Spinal cord (tissue), 10 donors: ENCODE results near the gene MRC2. TPM values are rescaled to one million over a fixed set of nuclear protein-coding genes. Genes with fewer than 3 reads are reported as not detected.

Experiments
- DNase-seq, 6 donors: peaks; one replicate each; pipeline versions ENCODE4 v3.0.0 to v3.0.0-alpha.2; 2013 to 2015; ENCODE audit warnings: low spot score in 6 of 6, low read depth in 4 of 6
- H3K27ac ChIP-seq: one replicate; pipeline ENCODE4 v1.5.1; 2013; ENCODE audit warnings: low read depth, low read length, control low read depth
- H3K27me3 ChIP-seq: one replicate; pipeline ENCODE4 v1.6.1; 2013; ENCODE audit warnings: low read length; ENCODE audit not compliant: control insufficient read depth, insufficient read depth
- H3K36me3 ChIP-seq: one replicate; pipeline ENCODE4 v1.6.1; 2013; ENCODE audit warnings: low read length; ENCODE audit not compliant: control insufficient read depth, insufficient read depth
- H3K4me1 ChIP-seq: one replicate; pipeline ENCODE4 v1.6.1; 2013; ENCODE audit warnings: low read length; ENCODE audit not compliant: control insufficient read depth, insufficient read depth
- H3K4me3 ChIP-seq: one replicate; pipeline ENCODE4 v1.5.1; 2013; ENCODE audit warnings: low read depth, low read length, control low read depth
- H3K9me3 ChIP-seq: one replicate; pipeline ENCODE4 v1.6.1; 2013; ENCODE audit warnings: low read length; ENCODE audit not compliant: control insufficient read depth, insufficient read depth
- whole genome bisulfite sequencing: methylation state at CpG from one replicate; pipeline ENCODE4 v1.1.5; 2013; ENCODE audit warnings: missing lambda C conversion rate; ENCODE audit not compliant: insufficient coverage; 5-methylcytosine and 5-hydroxymethylcytosine counted together
- polyA plus RNA-seq, 2 donors: library from polyadenylated mRNA; unstranded; fragments of 120-200 nt; gene quantifications; one replicate each; pipeline ENCODE4 v1.2.1, GENCODE V29; 2013; ENCODE audit not compliant: insufficient read length in 2 of 2
- total RNA-seq, 2 donors: library from RNA; depleted of rRNA in 1 of 2; stranded (reverse); fragments of 120-200 nt in 1 of 2; fragments of >200 nt in 1 of 2; gene quantifications; one replicate each; pipeline versions ENCODE4 v1.2.3 to v1.2.4, GENCODE V29; 2013 to 2014
- donor health status: healthy.

MRC2 gene
- total and polyA plus RNA-seq, 4 donors: 64.4 to 160 (median 79.7) TPM

DNA sequence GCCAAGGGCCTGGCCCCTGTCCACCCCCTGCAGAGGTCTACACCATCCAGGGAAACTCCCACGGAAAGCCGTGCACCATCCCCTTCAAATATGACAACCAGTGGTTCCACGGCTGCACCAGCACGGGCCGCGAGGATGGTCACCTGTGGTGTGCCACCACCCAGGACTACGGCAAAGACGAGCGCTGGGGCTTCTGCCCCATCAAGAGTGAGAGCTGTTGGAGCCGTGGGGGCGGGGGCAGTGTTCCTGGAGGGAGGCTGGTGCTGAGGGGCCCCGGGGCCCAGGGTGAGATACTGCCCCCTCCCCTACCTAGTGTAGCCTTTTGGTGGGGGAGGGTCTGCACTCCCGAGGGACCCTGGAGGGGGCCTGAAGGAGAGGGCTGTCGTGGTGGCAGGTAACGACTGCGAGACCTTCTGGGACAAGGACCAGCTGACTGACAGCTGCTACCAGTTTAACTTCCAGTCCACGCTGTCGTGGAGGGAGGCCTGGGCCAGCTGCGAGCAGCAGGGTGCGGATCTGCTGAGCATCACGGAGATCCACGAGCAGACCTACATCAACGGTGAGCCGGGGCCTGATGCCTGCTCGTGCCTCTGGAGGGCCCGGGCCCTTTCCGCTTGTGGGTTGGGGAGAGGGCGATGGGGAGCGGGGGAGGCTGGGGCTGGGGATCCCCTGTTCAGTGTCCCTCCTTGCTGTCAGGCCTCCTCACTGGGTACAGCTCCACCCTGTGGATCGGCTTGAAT, 38.8 kb downstream of the MRC2 start:
- DNase-seq: no peak
- H3K4me3 ChIP-seq: no peak overlapping the region
- 83% methylated on average over 24 of the region's 30 CpGs for WGBS
- H3K27me3 ChIP-seq: no peaks in the 10 kb centered on the region
- H3K4me1 ChIP-seq: peaks cover 11% of the 10 kb centered on the region
- no peak overlapping the region for H3K27ac ChIP-seq
- no peaks in the 10 kb centered on the region for H3K9me3 ChIP-seq
- peaks cover 40% of the 10 kb centered on the region for H3K36me3 ChIP-seq

- DNase-seq: no peak
- Histone ChIP-seq H3K4me3 (no peak overlapping the region), H3K27ac (no peak overlapping the region), H3K27me3 (no peaks in the 10 kb centered on the region), H3K36me3 (peaks cover 46% of the 10 kb centered on the region), H3K4me1 (peaks cover 13% of the 10 kb centered on the region), H3K9me3 (no peaks in the 10 kb centered on the region)
- WGBS: 92% methylated on average over 16 of the region's 40 CpGs
These were observed 39.5 kb downstream of the MRC2 start for GRCh38 chr17:62666801-62667591.

GRCh38 chr17:62668091-62668804, 40.8 kb downstream of the MRC2 start:
- Histone ChIP-seq H3K27ac (no peak overlapping the region), H3K27me3 (no peaks in the 10 kb centered on the region), H3K4me3 (no peak overlapping the region), H3K4me1 (peaks cover 16% of the 10 kb centered on the region), H3K36me3 (peaks cover 48% of the 10 kb centered on the region), H3K9me3 (no peaks in the 10 kb centered on the region)
- 81% methylated on average over 5 of the region's 10 CpGs for WGBS
- no peak for DNase-seq

- Histone ChIP-seq H3K27me3 (no peaks in the 10 kb centered on the region), H3K4me3 (no peak overlapping the region), H3K4me1 (peaks cover 34% of the 10 kb centered on the region), H3K9me3 (no peaks in the 10 kb centered on the region), H3K36me3 (peaks cover 48% of the 10 kb centered on the region), H3K27ac (no peak overlapping the region)
- DNase-seq: peak in 2 of 6 donors; percentile 60 to 91
- 54% methylated on average over 22 of the region's 24 CpGs for WGBS
These were observed 42.8 kb downstream of the MRC2 start for GRCh38 chr17:62670202-62670821.

- Histone ChIP-seq H3K27ac (no peak overlapping the region), H3K36me3 (peaks cover 41% of the 10 kb centered on the region), H3K4me1 (peaks cover 46% of the 10 kb centered on the region), H3K4me3 (no peak overlapping the region), H3K9me3 (no peaks in the 10 kb centered on the region), H3K27me3 (no peaks in the 10 kb centered on the region)
- no peak for DNase-seq
- 64% methylated on average over 14 of the region's 14 CpGs for WGBS
These were observed 44.1 kb downstream of the MRC2 start for GRCh38 chr17:62671553-62671952.

DNA sequence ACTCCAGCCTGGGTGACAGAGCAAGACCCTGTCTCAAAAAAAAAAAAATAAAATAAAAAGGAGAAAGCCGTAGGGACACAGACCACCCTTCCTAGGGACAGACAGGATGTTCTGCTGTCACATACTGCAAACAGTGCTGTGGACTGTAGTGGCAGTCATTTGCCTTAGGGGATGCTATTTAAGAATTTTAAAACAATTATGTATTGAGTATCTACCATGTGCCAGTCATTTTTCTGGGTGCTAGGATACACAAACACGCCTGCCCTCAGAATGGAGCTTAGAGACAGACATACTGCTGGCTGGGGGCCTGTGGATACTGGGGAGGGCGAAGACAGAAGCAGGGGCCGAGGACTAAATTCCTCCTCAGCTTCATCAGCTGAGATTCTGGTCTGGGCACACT, 45.5 kb downstream of the MRC2 start:
- H3K9me3 ChIP-seq: no peaks in the 10 kb centered on the region
- peaks cover 34% of the 10 kb centered on the region for H3K36me3 ChIP-seq
- no peak overlapping the region for H3K4me3 ChIP-seq
- 93% methylated on average over 3 of the region's 4 CpGs for WGBS
- peaks cover 56% of the 10 kb centered on the region for H3K4me1 ChIP-seq
- H3K27me3 ChIP-seq: no peaks in the 10 kb centered on the region
- DNase-seq: no peak
- no peak overlapping the region for H3K27ac ChIP-seq

DNA sequence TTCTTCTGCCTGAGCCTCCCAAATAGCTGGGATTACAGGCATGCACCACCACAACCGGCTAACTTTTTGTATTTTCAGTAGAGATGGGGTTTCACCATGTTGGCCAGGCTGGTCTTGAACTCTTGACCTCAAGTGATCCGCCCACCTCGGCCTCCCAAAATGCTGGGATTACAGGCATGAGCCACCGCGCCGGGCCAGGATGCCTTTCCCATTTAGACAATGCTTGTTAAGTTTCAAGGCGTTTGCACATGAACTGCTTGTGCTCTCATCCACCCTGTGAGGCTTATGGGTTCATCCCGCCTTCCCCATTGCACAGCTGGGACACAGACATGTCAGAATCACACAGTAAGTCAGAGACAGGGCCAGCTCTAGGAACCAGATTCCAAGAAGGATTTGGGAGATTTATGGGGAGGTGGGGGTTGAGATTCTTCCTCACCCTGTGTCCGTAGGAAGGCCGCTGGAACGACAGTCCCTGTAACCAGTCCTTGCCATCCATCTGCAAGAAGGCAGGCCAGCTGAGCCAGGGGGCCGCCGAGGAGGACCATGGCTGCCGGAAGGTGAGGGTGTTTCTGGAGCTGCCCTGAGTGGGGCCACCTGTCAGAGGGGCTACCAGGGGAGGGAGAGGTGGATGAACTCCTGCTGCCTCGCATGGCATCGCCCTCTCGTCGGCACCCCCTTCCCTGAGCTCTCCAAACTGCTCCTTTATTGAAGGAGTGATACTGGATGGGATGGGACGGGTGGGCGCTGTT, 46.3 kb downstream of the MRC2 start:
- no peaks in the 10 kb centered on the region for H3K27me3 ChIP-seq
- H3K27ac ChIP-seq: no peak overlapping the region
- WGBS: 80% methylated on average over 13 of the region's 20 CpGs
- peaks cover 61% of the 10 kb centered on the region for H3K4me1 ChIP-seq
- DNase-seq: no peak
- H3K36me3 ChIP-seq: peaks cover 40% of the 10 kb centered on the region
- no peak overlapping the region for H3K4me3 ChIP-seq
- no peaks in the 10 kb centered on the region for H3K9me3 ChIP-seq

DNA sequence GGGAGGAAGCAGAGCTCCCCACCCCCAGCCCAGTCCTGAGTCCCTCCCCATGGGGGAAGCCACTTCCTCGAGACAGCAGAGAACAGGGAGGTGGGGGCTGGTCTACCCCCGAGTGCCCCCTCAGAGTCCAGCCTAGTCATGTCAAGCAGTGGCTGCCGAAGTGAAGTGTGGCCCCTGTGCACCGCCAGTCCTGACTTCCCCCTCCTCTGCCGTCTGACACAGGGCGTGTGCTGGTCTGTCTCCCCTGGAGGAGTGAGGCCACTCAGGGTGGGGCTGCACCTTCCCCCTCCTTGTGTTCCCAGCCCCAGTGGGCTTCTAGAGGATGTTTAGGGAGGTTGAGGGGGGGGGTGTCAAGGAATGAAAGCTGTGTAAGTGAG, 46.9 kb downstream of the MRC2 start:
- H3K9me3 ChIP-seq: no peaks in the 10 kb centered on the region
- H3K4me1 ChIP-seq: peaks cover 61% of the 10 kb centered on the region
- DNase-seq: no peak
- no peak overlapping the region for H3K4me3 ChIP-seq
- WGBS: 82% methylated on average over 3 of the region's 6 CpGs
- H3K36me3 ChIP-seq: peaks cover 40% of the 10 kb centered on the region
- H3K27me3 ChIP-seq: no peaks in the 10 kb centered on the region
- peak overlapping the region; percentile 8 for H3K27ac ChIP-seq

- no peaks in the 10 kb centered on the region for H3K27me3 ChIP-seq
- H3K36me3 ChIP-seq: peaks cover 43% of the 10 kb centered on the region
- no peaks in the 10 kb centered on the region for H3K9me3 ChIP-seq
- DNase-seq: no peak
- H3K4me1 ChIP-seq: peaks cover 59% of the 10 kb centered on the region
- H3K27ac ChIP-seq: peak overlapping the region; percentile 8
- no peak overlapping the region for H3K4me3 ChIP-seq
- 54% methylated on average over 3 of the region's 3 CpGs for WGBS
These were observed 47.4 kb downstream of the MRC2 start for GRCh38 chr17:62674841-62675240.
